Stimulated activated memory B cell treated with anti-CD40 and anti-IgM and Interleukin-4, amounts not matched to agents 10 μg/mL and 1 μg/mL and 100 μg/mL, for 72 hours (primary cell): ENCODE measurements around the gene FOXK1.
A peak's percentile ranks its signal among the peaks of the same experiment; 100 is the strongest.

Experiments
- ATAC-seq: fragments of 150-1000 bp; cut with Tn5 transposase; 2 replicates; pipeline ENCODE4 v1.10.0; 2021
- H3K27ac Mint-ChIP-seq: one replicate; pipeline ENCODE4 v1.8.0; 2022; ENCODE audit warnings: mild to moderate bottlenecking, mixed read lengths
- H3K27me3 Mint-ChIP-seq: one replicate; pipeline ENCODE4 v1.8.0; 2022; ENCODE audit warnings: mixed read lengths
- H3K36me3 Mint-ChIP-seq: one replicate; pipeline ENCODE4 v1.8.0; 2022; ENCODE audit warnings: mixed read lengths
- H3K4me1 Mint-ChIP-seq: one replicate; pipeline ENCODE4 v1.8.0; 2022; ENCODE audit warnings: mixed read lengths
- H3K4me3 Mint-ChIP-seq: one replicate; pipeline ENCODE4 v1.8.0; 2022; ENCODE audit warnings: mild to moderate bottlenecking, moderate library complexity, mixed read lengths
- H3K9me3 Mint-ChIP-seq: one replicate; pipeline ENCODE4 v1.8.0; 2022; ENCODE audit warnings: mixed read lengths

Gene FOXK1

DNA sequence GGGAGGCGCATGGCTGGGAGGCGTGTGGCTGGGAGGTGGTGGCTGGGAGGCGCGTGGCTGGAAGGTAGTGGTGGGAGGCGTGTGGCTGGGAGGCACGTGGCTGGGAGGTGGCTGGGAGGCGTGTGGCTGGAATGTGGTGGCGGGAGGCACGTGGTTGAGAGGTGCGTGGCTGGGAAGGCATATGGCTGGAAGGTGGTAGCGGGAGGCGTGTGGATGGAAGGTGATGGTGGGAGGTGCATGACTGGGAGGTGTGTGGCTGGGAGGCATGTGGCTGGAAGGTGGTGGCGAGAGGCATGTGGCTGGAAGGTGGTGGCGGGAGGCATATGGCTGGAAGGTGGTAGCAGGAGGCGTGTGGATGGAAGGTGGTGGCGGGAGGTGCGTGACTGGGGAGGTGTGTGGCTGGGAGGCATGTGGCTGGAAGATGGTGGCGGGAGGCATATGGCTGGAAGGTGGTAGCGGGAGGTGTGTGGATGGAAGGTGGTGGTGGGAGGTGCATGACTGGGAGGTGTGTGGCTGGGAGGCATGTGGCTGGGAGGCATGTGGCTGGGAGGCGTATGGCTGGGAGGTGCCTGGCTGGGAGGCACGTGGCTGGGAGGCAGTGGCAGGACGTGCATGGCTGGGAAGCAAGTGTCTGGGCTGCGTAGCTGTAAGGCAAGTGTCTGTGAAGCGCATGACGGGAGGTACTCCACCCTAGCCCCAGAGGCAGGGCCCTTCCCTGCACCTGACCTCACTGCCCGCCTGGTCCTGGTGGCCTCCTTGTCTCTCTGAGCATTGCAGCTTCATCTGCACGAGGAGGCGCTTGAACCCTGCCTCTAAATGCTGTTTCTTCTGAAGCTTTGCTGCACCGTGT lies 35.1 kb downstream of the FOXK1 start:
- no peak for ATAC-seq
- peaks cover 81% of the 10 kb centered on the region for H3K4me1 Mint-ChIP-seq
- H3K9me3 Mint-ChIP-seq = no peaks in the 10 kb centered on the region
- H3K27ac Mint-ChIP-seq = peak overlapping the region; percentile 69
- H3K4me3 Mint-ChIP-seq = no peak overlapping the region
- peaks cover 50% of the 10 kb centered on the region for H3K36me3 Mint-ChIP-seq
- no peaks in the 10 kb centered on the region for H3K27me3 Mint-ChIP-seq

- H3K4me3 Mint-ChIP-seq = no peak overlapping the region
- H3K36me3 Mint-ChIP-seq = peaks cover 50% of the 10 kb centered on the region
- no peaks in the 10 kb centered on the region for H3K27me3 Mint-ChIP-seq
- peaks cover 82% of the 10 kb centered on the region for H3K4me1 Mint-ChIP-seq
- ATAC-seq = no peak
- no peak overlapping the region for H3K27ac Mint-ChIP-seq
- H3K9me3 Mint-ChIP-seq = no peaks in the 10 kb centered on the region
Measured at GRCh38 chr7:4718075-4718474, 36.0 kb downstream of the FOXK1 start.

GRCh38 chr7:4720225-4720624 lies 38.1 kb downstream of the FOXK1 start:
- Mint-ChIP-seq H3K27me3 (no peaks in the 10 kb centered on the region), H3K36me3 (peaks cover 49% of the 10 kb centered on the region), H3K9me3 (no peaks in the 10 kb centered on the region), H3K4me1 (peaks cover 83% of the 10 kb centered on the region), H3K27ac (peak overlapping the region; percentile 74), H3K4me3 (peak overlapping the region; percentile 14)
- peak; percentile 67 for ATAC-seq

DNA sequence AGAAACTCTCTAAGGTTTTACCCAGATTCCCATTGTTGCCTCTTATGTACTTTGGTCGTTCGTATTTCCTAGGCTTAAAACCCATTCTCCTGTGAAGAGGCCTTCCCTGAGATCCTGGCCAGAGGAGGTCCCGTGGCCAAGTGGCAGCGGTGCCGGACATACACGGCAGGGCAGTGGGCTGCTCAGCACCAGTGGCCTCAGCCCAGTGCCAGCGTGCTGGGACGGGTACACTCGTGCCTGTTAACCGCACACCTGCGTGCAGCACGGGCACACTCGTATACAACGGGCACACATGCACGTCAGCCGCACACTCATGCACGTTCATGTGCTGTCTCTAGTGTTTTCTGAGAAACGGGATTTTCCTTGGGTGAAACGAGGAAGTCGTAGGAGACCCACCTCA lies 40.2 kb downstream of the FOXK1 start:
- Mint-ChIP-seq H3K4me1 (peaks cover 74% of the 10 kb centered on the region), H3K27me3 (no peaks in the 10 kb centered on the region), H3K9me3 (no peaks in the 10 kb centered on the region), H3K4me3 (no peak overlapping the region), H3K36me3 (peaks cover 32% of the 10 kb centered on the region), H3K27ac (no peak overlapping the region)
- no peak for ATAC-seq

- Mint-ChIP-seq H3K36me3 (peaks cover 26% of the 10 kb centered on the region), H3K9me3 (no peaks in the 10 kb centered on the region), H3K27me3 (no peaks in the 10 kb centered on the region), H3K4me3 (no peak overlapping the region), H3K4me1 (peaks cover 68% of the 10 kb centered on the region), H3K27ac (no peak overlapping the region)
- no peak for ATAC-seq
Measured at GRCh38 chr7:4722960-4723630, 41.0 kb downstream of the FOXK1 start.

DNA sequence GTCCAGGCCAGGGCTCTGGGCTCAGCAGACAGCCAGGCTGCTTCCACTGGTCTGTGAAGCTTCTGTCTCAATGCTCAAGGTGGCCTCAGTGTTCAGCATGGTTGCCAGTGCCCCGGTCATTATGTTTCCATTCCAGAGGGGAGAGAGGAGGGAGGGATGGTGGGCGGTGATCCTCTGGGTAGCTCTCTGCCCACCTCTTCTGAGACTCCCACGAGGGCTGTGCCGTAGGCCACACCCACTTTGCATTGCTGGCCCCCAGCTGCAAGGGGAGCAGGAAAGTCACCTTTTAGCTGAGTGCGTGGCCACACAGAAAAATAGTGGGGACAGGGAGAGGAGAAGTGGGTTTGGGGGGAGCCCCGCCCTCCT lies 42.5 kb downstream of the FOXK1 start:
- H3K9me3 Mint-ChIP-seq = no peaks in the 10 kb centered on the region
- H3K27me3 Mint-ChIP-seq = no peaks in the 10 kb centered on the region
- no peak for ATAC-seq
- peaks cover 12% of the 10 kb centered on the region for H3K36me3 Mint-ChIP-seq
- H3K4me3 Mint-ChIP-seq = peak overlapping the region; percentile 74
- peak overlapping the region; percentile 87 for H3K27ac Mint-ChIP-seq
- H3K4me1 Mint-ChIP-seq = peaks cover 59% of the 10 kb centered on the region

DNA sequence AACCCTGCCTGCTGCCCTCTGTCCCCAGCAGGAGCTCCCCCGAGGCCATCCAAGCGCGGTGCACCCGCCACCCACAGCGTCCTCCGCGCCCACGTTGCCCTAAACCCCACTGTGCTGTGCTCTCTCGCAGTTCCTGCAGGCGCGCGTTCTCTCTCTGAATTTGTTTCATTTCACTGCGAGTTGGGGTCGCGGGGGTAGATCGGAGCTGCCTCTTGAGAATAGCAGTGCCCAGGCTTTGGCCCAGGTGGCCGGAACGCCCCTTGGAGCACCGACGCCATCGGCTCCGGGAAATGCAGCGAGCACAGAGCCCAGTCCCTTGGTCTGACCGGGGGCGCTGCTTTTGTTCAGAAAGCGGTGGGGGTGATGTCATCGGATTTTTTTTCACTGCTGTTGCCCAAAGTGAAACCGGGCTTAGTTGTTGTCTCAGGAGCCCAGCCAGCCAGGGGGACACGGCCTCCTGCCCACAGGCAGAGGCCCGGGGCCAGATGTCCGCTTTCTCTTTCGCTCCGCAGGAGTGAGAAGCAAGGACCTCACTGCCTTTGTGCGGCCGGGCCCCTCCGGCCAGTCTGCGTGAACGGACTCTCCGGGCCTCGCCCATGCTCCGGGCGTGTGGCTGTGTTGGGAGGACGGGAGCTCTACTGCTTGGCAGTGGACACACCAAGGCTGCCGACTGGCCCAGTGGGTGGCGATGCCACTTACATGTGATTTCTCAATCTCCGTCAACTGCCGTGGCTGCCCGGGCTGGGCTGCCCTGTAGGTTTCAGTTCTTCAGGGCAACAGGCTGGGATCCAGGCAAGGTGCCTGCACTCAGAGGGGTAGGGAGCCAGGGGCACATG lies 43.1 kb downstream of the FOXK1 start:
- peak; percentile 88 for ATAC-seq

DNA sequence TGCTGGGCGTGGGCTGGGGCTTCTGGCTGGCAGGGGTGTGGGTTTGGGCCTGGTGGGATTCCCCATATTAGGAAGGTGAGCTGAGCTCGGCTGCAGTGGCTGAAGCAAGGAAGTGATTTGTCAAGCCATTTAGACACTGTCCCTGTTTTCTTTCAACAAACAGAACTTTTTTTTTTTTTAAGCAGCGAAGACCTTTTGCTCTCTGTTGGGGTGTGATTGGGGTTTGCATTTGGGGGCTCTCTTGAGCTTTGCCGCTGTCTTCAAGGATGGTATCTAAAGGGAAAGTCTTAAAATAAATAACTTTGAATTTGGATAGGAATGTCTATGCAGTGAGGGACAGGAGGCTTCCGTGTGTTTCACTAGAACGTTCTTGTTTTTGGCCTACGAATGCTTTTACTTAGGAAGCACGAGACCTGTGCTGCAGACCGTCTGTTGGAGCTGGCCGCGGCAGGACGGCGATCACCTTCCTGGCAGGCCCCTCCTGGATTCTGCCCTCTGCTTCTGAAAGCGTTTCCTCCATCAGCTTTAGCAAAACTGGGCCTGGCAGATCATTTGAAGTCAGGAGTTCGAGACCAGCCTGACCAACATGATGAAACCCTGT lies 43.9 kb downstream of the FOXK1 start:
- Mint-ChIP-seq H3K4me1 (peaks cover 46% of the 10 kb centered on the region), H3K9me3 (no peaks in the 10 kb centered on the region), H3K27ac (peak overlapping the region; percentile 87), H3K27me3 (no peaks in the 10 kb centered on the region), H3K36me3 (peaks cover 6% of the 10 kb centered on the region), H3K4me3 (peak overlapping the region; percentile 74)
- no peak for ATAC-seq

More for the DNA sequence above, 43.1 kb downstream of the FOXK1 start:
- Mint-ChIP-seq H3K4me3 (peak overlapping the region; percentile 74), H3K27ac (peak overlapping the region; percentile 87), H3K4me1 (peaks cover 53% of the 10 kb centered on the region), H3K9me3 (no peaks in the 10 kb centered on the region), H3K27me3 (no peaks in the 10 kb centered on the region), H3K36me3 (peaks cover 6% of the 10 kb centered on the region)

DNA sequence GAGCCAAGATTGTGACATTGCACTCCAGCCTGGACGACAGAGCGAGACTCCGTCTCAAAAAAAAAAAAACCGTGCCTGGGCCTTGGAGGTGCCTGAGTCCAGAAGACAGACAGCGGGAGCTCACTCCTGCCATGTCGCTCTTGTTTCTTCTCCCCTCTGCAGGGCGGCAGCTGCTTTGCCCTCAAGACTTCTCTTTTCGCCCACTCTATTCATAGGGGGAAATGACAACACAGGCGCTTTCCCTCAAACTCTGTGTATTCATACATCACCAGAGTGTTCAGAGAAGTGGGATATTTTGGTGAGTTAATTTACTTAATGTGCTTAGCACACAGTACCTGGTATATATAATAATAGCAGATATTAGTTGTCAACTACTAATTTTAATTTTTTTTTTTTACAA lies 44.5 kb downstream of the FOXK1 start:
- no peak overlapping the region for H3K4me3 Mint-ChIP-seq
- H3K27ac Mint-ChIP-seq = peak overlapping the region; percentile 87
- no peaks in the 10 kb centered on the region for H3K27me3 Mint-ChIP-seq
- peaks cover 6% of the 10 kb centered on the region for H3K36me3 Mint-ChIP-seq
- H3K9me3 Mint-ChIP-seq = no peaks in the 10 kb centered on the region
- no peak for ATAC-seq
- peaks cover 43% of the 10 kb centered on the region for H3K4me1 Mint-ChIP-seq

DNA sequence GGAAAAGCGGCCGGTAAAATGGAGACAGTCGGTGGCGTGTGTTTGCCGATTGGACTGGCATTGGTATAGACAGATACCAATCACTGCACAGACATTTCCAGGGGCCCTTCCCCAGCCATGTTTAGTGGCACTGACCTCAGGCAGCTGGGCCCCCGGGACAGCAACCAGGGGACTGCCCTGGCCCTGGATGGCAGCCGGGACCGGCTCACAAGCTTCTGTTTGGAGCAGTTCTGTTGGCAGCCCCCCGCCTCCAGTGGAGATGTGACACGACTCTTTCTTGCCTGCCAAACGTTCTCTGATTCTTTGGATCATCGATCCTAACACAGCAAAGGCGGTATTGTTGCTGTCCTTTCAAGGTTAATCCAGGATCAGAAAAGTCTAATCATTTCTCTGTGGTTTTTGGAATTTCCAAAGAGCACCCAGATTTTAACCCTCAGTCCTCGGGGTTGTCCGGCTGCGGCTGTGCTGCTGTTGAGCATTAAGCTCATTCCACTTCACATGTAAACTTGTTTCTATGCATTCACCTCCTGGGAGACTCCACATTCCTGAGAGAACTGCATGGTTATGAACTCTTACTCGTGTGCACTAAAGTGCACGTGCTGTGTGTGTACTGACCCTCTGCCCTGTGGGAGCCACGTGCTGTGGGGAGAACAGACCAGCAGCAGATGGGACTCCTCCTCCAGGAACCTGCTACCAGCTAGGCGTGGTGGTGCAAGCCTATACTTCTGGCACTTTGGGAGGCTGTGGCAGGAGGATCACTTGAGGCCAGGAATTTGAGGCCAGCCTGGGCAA lies 46.0 kb downstream of the FOXK1 start:
- Mint-ChIP-seq H3K4me1 (peaks cover 44% of the 10 kb centered on the region), H3K4me3 (no peak overlapping the region), H3K27ac (no peak overlapping the region), H3K27me3 (no peaks in the 10 kb centered on the region), H3K36me3 (peaks cover 19% of the 10 kb centered on the region), H3K9me3 (no peaks in the 10 kb centered on the region)
- no peak for ATAC-seq

DNA sequence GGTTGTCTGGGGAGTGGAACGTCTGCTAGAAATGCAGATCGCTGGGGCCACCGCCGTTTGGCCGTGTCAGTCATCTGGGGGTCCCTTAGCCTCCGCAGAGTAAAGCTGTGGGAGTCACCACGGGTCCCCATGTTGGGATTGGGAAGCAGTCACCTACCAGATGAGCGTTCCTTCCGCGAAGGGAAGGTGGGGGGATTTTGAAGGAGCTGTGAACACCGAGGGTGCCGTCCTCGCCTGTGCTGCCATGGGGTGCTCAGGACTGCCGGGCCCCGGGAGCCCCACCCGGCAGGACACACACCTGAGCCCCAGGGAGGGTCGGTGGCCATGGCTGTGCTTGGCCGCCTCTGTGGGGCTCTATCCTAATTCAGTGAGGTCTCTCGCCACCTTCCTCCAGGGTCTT lies 47.2 kb downstream of the FOXK1 start:
- ATAC-seq = no peak
- Mint-ChIP-seq H3K27ac (no peak overlapping the region), H3K27me3 (no peaks in the 10 kb centered on the region), H3K4me1 (peaks cover 43% of the 10 kb centered on the region), H3K36me3 (peaks cover 24% of the 10 kb centered on the region), H3K9me3 (no peaks in the 10 kb centered on the region), H3K4me3 (no peak overlapping the region)

DNA sequence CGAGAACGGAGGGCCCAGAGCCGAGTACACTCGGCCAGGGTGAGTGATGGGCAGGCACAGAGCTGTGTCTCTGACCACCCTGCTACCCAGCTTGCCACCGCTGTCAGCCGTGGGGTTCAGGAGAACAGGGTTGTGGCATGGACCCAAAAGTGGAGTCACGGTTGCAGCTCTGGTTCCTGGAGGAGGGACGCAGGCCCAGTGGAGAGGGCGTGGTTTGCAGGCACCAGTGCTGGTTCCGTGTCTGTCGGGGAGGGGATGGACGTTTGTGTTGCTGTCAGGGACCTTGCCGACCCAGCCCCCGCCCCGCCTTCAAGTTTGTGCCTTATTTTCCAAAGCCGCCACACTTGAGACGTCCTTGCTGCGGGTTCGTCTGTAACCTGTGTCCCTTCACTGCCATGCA lies 48.2 kb downstream of the FOXK1 start:
- Mint-ChIP-seq H3K9me3 (no peaks in the 10 kb centered on the region), H3K4me1 (peaks cover 35% of the 10 kb centered on the region), H3K36me3 (peaks cover 26% of the 10 kb centered on the region), H3K27me3 (no peaks in the 10 kb centered on the region), H3K27ac (no peak overlapping the region), H3K4me3 (no peak overlapping the region)
- ATAC-seq = no peak

- Mint-ChIP-seq H3K27ac (no peak overlapping the region), H3K36me3 (peaks cover 26% of the 10 kb centered on the region), H3K27me3 (no peaks in the 10 kb centered on the region), H3K9me3 (no peaks in the 10 kb centered on the region), H3K4me3 (no peak overlapping the region), H3K4me1 (peaks cover 28% of the 10 kb centered on the region)
- ATAC-seq = no peak
Measured at GRCh38 chr7:4730971-4731370, 48.9 kb downstream of the FOXK1 start.

GRCh38 chr7:4731803-4732202 lies 49.7 kb downstream of the FOXK1 start:
- Mint-ChIP-seq H3K4me3 (no peak overlapping the region), H3K9me3 (no peaks in the 10 kb centered on the region), H3K27ac (no peak overlapping the region), H3K4me1 (peaks cover 25% of the 10 kb centered on the region), H3K36me3 (peaks cover 26% of the 10 kb centered on the region), H3K27me3 (no peaks in the 10 kb centered on the region)
- no peak for ATAC-seq
